Duodenal mucosa (tissue), 2 donors: ENCODE measurements around the gene DRAM2.
"Not testable (repeated sequence)": the region's sequence is repeated elsewhere in the genome, so short reads cannot be mapped to it uniquely, and the experiment has no call there.

Source experiments
- H3K27ac ChIP-seq: one replicate; pipeline ENCODE4 v1.7.0; 2013; ENCODE audit warnings: low read depth, low read length
- H3K27me3 ChIP-seq, 2 donors: one replicate each; pipeline ENCODE4 v1.7.0; 2013; ENCODE audit warnings: low read length in 2 of 2, control low read depth in 1 of 2; ENCODE audit not compliant: insufficient read depth in 2 of 2, control insufficient read depth in 1 of 2
- H3K36me3 ChIP-seq, 2 donors: one replicate each; pipeline ENCODE4 v1.7.0; 2013; ENCODE audit warnings: low read length in 2 of 2, control low read depth in 1 of 2; ENCODE audit not compliant: insufficient read depth in 2 of 2, control insufficient read depth in 1 of 2
- H3K4me1 ChIP-seq, 2 donors: one replicate each; pipeline ENCODE4 v1.7.0; 2013; ENCODE audit warnings: low read length in 2 of 2, control low read depth in 1 of 2; ENCODE audit not compliant: insufficient read depth in 2 of 2, control insufficient read depth in 1 of 2
- H3K4me3 ChIP-seq, 2 donors: one replicate each; pipeline ENCODE4 v1.7.0; 2013; ENCODE audit warnings: low read length in 2 of 2, low read depth in 1 of 2
- H3K9ac ChIP-seq, 2 donors: one replicate each; pipeline ENCODE4 v1.7.0; 2013; ENCODE audit warnings: low read length in 2 of 2, low read depth in 1 of 2
- H3K9me3 ChIP-seq, 2 donors: one replicate each; pipeline ENCODE4 v1.7.0; 2013; ENCODE audit warnings: low read length in 2 of 2, control low read depth in 1 of 2; ENCODE audit not compliant: control insufficient read depth in 1 of 2

The DRAM2 gene

DNA sequence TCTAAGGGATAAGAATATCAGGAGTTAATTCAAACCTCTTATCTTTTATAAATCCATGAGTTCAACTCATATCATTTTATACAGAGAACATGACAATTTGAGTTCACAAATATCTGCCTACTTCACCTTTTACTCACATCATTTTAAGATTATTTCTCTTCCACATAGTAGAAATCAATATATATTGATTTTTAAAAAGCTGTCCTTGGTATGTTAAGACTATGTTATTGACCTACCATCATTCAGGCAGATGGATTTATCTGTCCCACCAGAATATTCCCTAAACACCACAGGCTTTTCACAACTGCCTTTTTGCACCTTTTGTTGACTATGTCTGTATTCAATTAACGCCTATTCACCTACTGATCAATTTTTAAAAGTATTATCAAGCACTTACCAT, 13.5 kb downstream of the DRAM2 start:
- no peak overlapping the region for H3K4me3 ChIP-seq
- no peaks in the 10 kb centered on the region for H3K9me3 ChIP-seq
- H3K27me3 ChIP-seq: no peaks in the 10 kb centered on the region
- no peak overlapping the region for H3K27ac ChIP-seq
- H3K4me1 ChIP-seq: no peaks in the 10 kb centered on the region
- H3K9ac ChIP-seq: no peak overlapping the region
- peaks cover 14 to 22% of the 10 kb centered on the region in 2 donors for H3K36me3 ChIP-seq

DNA sequence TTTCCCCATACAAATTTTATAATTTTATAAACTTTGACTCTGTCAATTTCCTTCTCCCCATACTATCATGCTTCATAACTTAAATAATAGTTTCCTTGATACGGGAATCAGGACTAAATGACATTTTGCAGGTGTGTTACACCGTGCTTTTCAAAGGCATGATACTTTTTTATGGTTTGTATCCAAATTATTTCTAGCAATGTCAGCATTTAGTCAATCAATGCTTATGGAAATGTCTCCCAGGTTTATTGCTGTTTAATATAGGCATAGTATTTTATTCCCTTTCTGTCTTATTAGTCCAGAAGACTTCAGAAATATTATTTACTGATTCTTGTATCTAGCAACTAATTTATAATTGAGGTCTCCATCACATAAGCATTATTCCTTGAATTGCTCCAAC, 23.4 kb downstream of the DRAM2 start:
- Histone ChIP-seq H3K9me3 (no peaks in the 10 kb centered on the region), H3K27ac (no peak overlapping the region), H3K36me3 (peaks cover 30 to 31% of the 10 kb centered on the region in 2 donors), H3K27me3 (no peaks in the 10 kb centered on the region), H3K9ac (no peak overlapping the region), H3K4me3 (no peak overlapping the region), H3K4me1 (no peaks in the 10 kb centered on the region)

- no peak overlapping the region for H3K27ac ChIP-seq
- H3K9me3 ChIP-seq: peaks cover 5 to 20% of the 10 kb centered on the region in 2 donors
- no peaks in the 10 kb centered on the region for H3K27me3 ChIP-seq
- H3K36me3 ChIP-seq: peaks cover 3% of the 10 kb centered on the region in 2 donors
- H3K4me1 ChIP-seq: no peaks in the 10 kb centered on the region
- no peak overlapping the region for H3K9ac ChIP-seq
- no peak overlapping the region for H3K4me3 ChIP-seq
Measured at GRCh38 chr1:111110197-111110899, 29.5 kb downstream of the DRAM2 start.

- Histone ChIP-seq H3K27ac (no peak overlapping the region), H3K9ac (no peak overlapping the region), H3K4me3 (no peak overlapping the region), H3K36me3 (peaks cover 0 to 3% of the 10 kb centered on the region in 2 donors), H3K27me3 (no peaks in the 10 kb centered on the region), H3K4me1 (peaks cover 0 to 8% of the 10 kb centered on the region in 2 donors), H3K9me3 (peaks cover 15 to 30% of the 10 kb centered on the region in 2 donors)
Measured at GRCh38 chr1:111104981-111105380, 34.9 kb downstream of the DRAM2 start.

GRCh38 chr1:111101854-111102642, 37.8 kb downstream of the DRAM2 start:
- H3K9me3 ChIP-seq: peaks cover 28 to 35% of the 10 kb centered on the region in 2 donors

DNA sequence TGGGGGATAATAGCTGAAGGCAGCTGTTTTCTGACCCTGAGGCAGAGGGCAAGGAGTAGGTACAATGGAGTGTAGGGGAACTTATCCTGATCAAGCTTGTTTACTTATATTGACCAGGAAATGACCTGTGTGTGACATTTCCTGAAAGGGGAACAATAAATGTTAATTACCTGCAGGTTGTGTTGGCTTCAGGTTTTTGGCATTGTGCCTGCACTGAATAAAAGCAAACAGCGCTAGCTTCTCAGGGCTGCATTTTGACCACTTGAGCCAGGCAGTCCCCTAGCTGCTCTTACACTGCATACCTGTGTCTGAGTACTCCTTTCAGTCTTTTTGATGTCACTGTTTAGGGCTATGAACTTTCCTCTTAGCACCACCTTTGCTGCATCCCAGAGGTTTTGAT, 40.6 kb downstream of the DRAM2 start:
- H3K4me3 ChIP-seq: no peak overlapping the region
- H3K36me3 ChIP-seq: no peaks in the 10 kb centered on the region
- no peaks in the 10 kb centered on the region for H3K27me3 ChIP-seq
- no peak overlapping the region for H3K27ac ChIP-seq
- peaks cover 31 to 35% of the 10 kb centered on the region in 2 donors for H3K9me3 ChIP-seq
- H3K9ac ChIP-seq: no peak overlapping the region
- peaks cover 0 to 8% of the 10 kb centered on the region in 2 donors for H3K4me1 ChIP-seq

More at GRCh38 chr1:111101854-111102642, 37.8 kb downstream of the DRAM2 start:
- H3K9ac ChIP-seq: no peak overlapping the region
- H3K4me3 ChIP-seq: peak overlapping the region; percentile 12 to 30
- H3K4me1 ChIP-seq: peaks cover 0 to 8% of the 10 kb centered on the region in 2 donors
- no peaks in the 10 kb centered on the region for H3K36me3 ChIP-seq
- no peaks in the 10 kb centered on the region for H3K27me3 ChIP-seq
- H3K27ac ChIP-seq: no peak overlapping the region

DNA sequence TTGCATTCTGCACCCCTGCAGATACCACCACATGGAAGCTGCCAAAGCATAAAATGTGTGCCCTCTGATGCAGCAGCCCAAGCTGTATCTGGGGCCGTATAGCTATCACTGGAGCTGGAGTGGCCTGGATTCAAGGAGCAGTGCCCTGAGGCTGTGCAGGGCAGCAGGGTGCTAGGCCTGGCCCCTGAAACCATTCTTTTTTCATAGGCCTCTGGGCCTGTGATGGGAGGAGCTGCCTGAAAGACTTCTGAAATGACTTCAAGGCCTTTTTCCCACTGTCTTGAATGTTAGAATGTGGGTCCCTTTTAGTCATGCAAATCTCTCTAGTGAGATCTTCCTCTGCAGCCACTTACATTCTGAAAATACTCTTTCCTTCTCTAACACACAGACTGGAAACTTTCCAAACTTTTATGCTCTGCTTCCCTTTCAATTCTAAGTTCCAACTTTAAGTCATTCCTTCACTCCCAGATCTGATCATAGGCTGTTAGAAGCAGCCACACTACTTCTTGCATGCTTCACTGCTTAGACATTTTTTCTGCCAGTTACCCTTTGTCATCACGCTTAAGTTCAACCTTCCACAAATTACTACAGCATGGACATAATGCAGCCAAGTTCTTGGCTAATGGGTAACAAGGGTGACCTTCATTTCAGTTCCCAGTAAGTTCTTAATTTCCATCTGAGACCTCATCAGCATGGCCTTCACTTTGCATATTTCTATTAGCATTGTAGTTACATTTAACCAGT, 42.4 kb downstream of the DRAM2 start:
- H3K9me3 ChIP-seq: peaks cover 31 to 35% of the 10 kb centered on the region in 2 donors
- H3K4me1 ChIP-seq: peaks cover 0 to 8% of the 10 kb centered on the region in 2 donors
- no peaks in the 10 kb centered on the region for H3K36me3 ChIP-seq
- H3K9ac ChIP-seq: no peak overlapping the region
- no peaks in the 10 kb centered on the region for H3K27me3 ChIP-seq
- H3K27ac ChIP-seq: no peak overlapping the region
- H3K4me3 ChIP-seq: no peak overlapping the region

- not testable (repeated sequence) for H3K27ac ChIP-seq
- peaks cover 26 to 27% of the 10 kb centered on the region in 2 donors for H3K9me3 ChIP-seq
Measured at GRCh38 chr1:111095421-111095820, 44.5 kb downstream of the DRAM2 start.

GRCh38 chr1:111089638-111090037, 50.3 kb downstream of the DRAM2 start:
- Histone ChIP-seq H3K36me3 (no peaks in the 10 kb centered on the region), H3K27ac (no peak overlapping the region), H3K4me1 (no peaks in the 10 kb centered on the region), H3K9me3 (peaks cover 0 to 4% of the 10 kb centered on the region in 2 donors), H3K9ac (no peak overlapping the region), H3K4me3 (no peak overlapping the region), H3K27me3 (no peaks in the 10 kb centered on the region)

More at GRCh38 chr1:111095421-111095820, 44.5 kb downstream of the DRAM2 start:
- H3K27me3 ChIP-seq, H3K4me1 ChIP-seq, H3K9ac ChIP-seq, H3K4me3 ChIP-seq, H3K36me3 ChIP-seq: not testable (repeated sequence)

GRCh38 chr1:111085676-111086075, 54.2 kb downstream of the DRAM2 start:
- no peaks in the 10 kb centered on the region for H3K4me1 ChIP-seq
- peaks cover 0 to 4% of the 10 kb centered on the region in 2 donors for H3K9me3 ChIP-seq

More at GRCh38 chr1:111085676-111086075, 54.2 kb downstream of the DRAM2 start:
- no peak overlapping the region for H3K4me3 ChIP-seq
- H3K27me3 ChIP-seq: no peaks in the 10 kb centered on the region
- H3K27ac ChIP-seq: no peak overlapping the region
- H3K9ac ChIP-seq: no peak overlapping the region
- H3K36me3 ChIP-seq: no peaks in the 10 kb centered on the region
